ENCODE data around the gene LRRN2. TPM values are rescaled to one million over a fixed set of nuclear protein-coding genes. Genes with fewer than 3 reads are reported as not detected.

LRRN2 gene
- total and polyA plus RNA-seq, 9 of the 15 experiments (the other 6 are each of a cell fraction or from before 2014, with no cell fraction given) = 0.05 TPM; not detected in 8

- Histone ChIP-seq H3K9ac (ENCODE audit: insufficient read depth in 1 of 2, low read depth in 2 of 2, low read length in 2 of 2) (peak overlapping the region in 1 of 2 experiments; percentile 36; a peak in 1 of 4 replicates), H2AFZ (ENCODE audit: low read depth, low read length) (peak overlapping the region; percentile 30; the same call in 1 of the 2 replicates), H3K4me3 (no peak overlapping the region), H3K27me3 (ENCODE audit: control insufficient read depth in 2 of 2, insufficient read depth in 2 of 2, low read length in 2 of 2) (0 out of 5 replicates have a peak, but pooled peaks cover 0 to 8% of the 10 kb centered on the region in 2 experiments), H3K9me1 (ENCODE audit: control insufficient read depth, insufficient read depth, low read length) (no peaks in the 10 kb centered on the region), H3K79me2 (ENCODE audit: control insufficient read depth, insufficient read depth, low read length) (no peaks in the 10 kb centered on the region), H3K9me3 (replicated peaks; ENCODE audit: control insufficient read depth, insufficient read depth, low read depth, low read length) (no peaks in the 10 kb centered on the region), H3K36me3 (ENCODE audit: control insufficient read depth, insufficient read depth, low read length) (no peaks in the 10 kb centered on the region), H3K4me1 (replicated peaks in 1 of 2; ENCODE audit: control insufficient read depth in 2 of 2, insufficient read depth in 2 of 2, low read length in 2 of 2) (peaks cover 13 to 36% of the 10 kb centered on the region in 2 experiments; a peak in 4 of 5 replicates), H3K4me2 (ENCODE audit: insufficient read depth, low read length) (no peak overlapping the region; the same call in 1 of the 2 replicates), H3K27ac (ENCODE audit: extremely low read depth, low read depth, low read length) (no peak overlapping the region), H4K20me1 (replicated peaks; ENCODE audit: control insufficient read depth, insufficient read depth, low read length) (no peaks in the 10 kb centered on the region)
- WGBS (ENCODE audit: insufficient coverage, low coverage, missing lambda C conversion rate) = 10% methylated on average over 9 of the region's 9 CpGs
- ChIA-PET CTCF (ENCODE audit: low intra/inter-chr PET ratio) (no interaction called here), POLR2A (interaction anchor here (0.7 to 3.2 kb wide), 6 partner anchors 9 to 37 kb away, joined by 3 to 13 read pairs (median 4); no protein-coding TSS in a partner anchor)
- BruUV-seq (replicated peaks) = no TSS peak
- in situ Hi-C loops (cut with MboI) (no loop called here), intact Hi-C loops (cut with micrococcal nuclease) (no loop called here)
- FAIRE-seq (no peak), ATAC-seq (no peak), DNase-seq (ENCODE audit: extremely low read depth in 1 of 4, low spot score in 3 of 4) (no peak)
- 0 out of 4 replicates have a peak, but pooled peaks of 1 of the 2 experiments have one; percentile 15 for TF ChIP-seq CSDE1 (IDR thresholded peaks at IDR 0.05)
- TF ChIP-seq ZNF324 (CRISPR knock-in tag; IDR thresholded peaks at IDR 0.05) = no peak
- TF ChIP-seq RAD21 (CRISPR knock-in tag; conservative IDR thresholded peaks at IDR 0.05 in 1 of 2, IDR thresholded peaks at IDR 0.05 in 1 of 2) = peak in 1 of 2 experiments; percentile 28; a peak in 1 of 4 replicates
- no peak for TF ChIP-seq ZKSCAN8 (CRISPR knock-in tag; IDR thresholded peaks at IDR 0.05)
- TF ChIP-seq ZNF668 (CRISPR knock-in tag; IDR thresholded peaks at IDR 0.05) = no peak
- no peak for TF ChIP-seq HCFC1 (IDR thresholded peaks at IDR 0.05; ENCODE audit: low read depth, low read length)
- no peak for TF ChIP-seq ZSCAN32 (CRISPR knock-in tag; IDR thresholded peaks at IDR 0.05)
- TF ChIP-seq TAL1 (IDR thresholded peaks at IDR 0.05) = no peak
- no peak for TF ChIP-seq NFRKB (IDR thresholded peaks at IDR 0.05; ENCODE audit: low read depth)
- TF ChIP-seq CTCF (IDR thresholded peaks at IDR 0.05 in 2 of 3, conservative IDR thresholded peaks at IDR 0.05 in 1 of 3; ENCODE audit: insufficient read depth in 2 of 3, low read depth in 1 of 3, low read length in 3 of 3) = peak in 1 of 3 experiments; percentile 27; a peak in 1 of 6 replicates
- TF ChIP-seq ZNF609 (CRISPR knock-in tag; IDR thresholded peaks at IDR 0.05; ENCODE audit: borderline replicate concordance) = no peak
- TF ChIP-seq ZZZ3 (IDR thresholded peaks at IDR 0.05) = no peak
- no peak for TF ChIP-seq ZNF175 (CRISPR knock-in tag; IDR thresholded peaks at IDR 0.05; ENCODE audit: low read depth)
- no peak for TF ChIP-seq ZNF57 (CRISPR knock-in tag; IDR thresholded peaks at IDR 0.05)
- no peak for TF ChIP-seq FOXO4 (CRISPR knock-in tag; IDR thresholded peaks at IDR 0.05)
- no peak for TF ChIP-seq EGR1 (conservative IDR thresholded peaks at IDR 0.05)
Observed at GRCh38 chr1:204677864-204678263, 7.7 kb downstream of the LRRN2 start.

Measured in K562 (cell line).